Measurements from ENCODE around the gene FGGY.

Gene FGGY

GRCh38 chr1:59315529-59316463 is 18.9 kb downstream of the FGGY start:
- in situ Hi-C loops (cut with HindIII; ENCODE audit: low sequenced_read_pairs): no loop called here

- in situ Hi-C loops (cut with HindIII; ENCODE audit: low sequenced_read_pairs): no loop called here
These were observed 19.7 kb downstream of the FGGY start for GRCh38 chr1:59316497-59317128.

GRCh38 chr1:59317343-59317742 is 20.4 kb downstream of the FGGY start:
- in situ Hi-C loops (cut with HindIII; ENCODE audit: low sequenced_read_pairs): no loop called here

GRCh38 chr1:59317780-59318179 is 20.9 kb downstream of the FGGY start:
- in situ Hi-C loops (cut with HindIII; ENCODE audit: low sequenced_read_pairs): no loop called here

- in situ Hi-C loops (cut with HindIII; ENCODE audit: low sequenced_read_pairs): no loop called here
These were observed 21.5 kb downstream of the FGGY start for GRCh38 chr1:59318271-59318860.

GRCh38 chr1:59322394-59322793 is 25.5 kb downstream of the FGGY start:
- in situ Hi-C loops (cut with HindIII; ENCODE audit: low sequenced_read_pairs): no loop called here

GRCh38 chr1:59322814-59323213 is 25.9 kb downstream of the FGGY start:
- in situ Hi-C loops (cut with HindIII; ENCODE audit: low sequenced_read_pairs): no loop called here

- in situ Hi-C loops (cut with HindIII; ENCODE audit: low sequenced_read_pairs): no loop called here
These were observed 27.0 kb downstream of the FGGY start for GRCh38 chr1:59323879-59324278.

- in situ Hi-C loops (cut with HindIII; ENCODE audit: low sequenced_read_pairs): loop anchor here (5.0 kb wide), 1 partner anchor 74 kb away; no protein-coding TSS in a partner anchor
These were observed 31.5 kb downstream of the FGGY start for GRCh38 chr1:59328353-59328752.

GRCh38 chr1:59329412-59330053 is 32.6 kb downstream of the FGGY start:
- in situ Hi-C loops (cut with HindIII; ENCODE audit: low sequenced_read_pairs): loop anchor here (5.0 kb wide), 1 partner anchor 73 kb away; no protein-coding TSS in a partner anchor

- in situ Hi-C loops (cut with HindIII; ENCODE audit: low sequenced_read_pairs): no loop called here
These were observed 35.1 kb downstream of the FGGY start for GRCh38 chr1:59331686-59332620.

GRCh38 chr1:59332983-59333382 is 36.1 kb downstream of the FGGY start:
- in situ Hi-C loops (cut with HindIII; ENCODE audit: low sequenced_read_pairs): no loop called here

- in situ Hi-C loops (cut with HindIII; ENCODE audit: low sequenced_read_pairs): no loop called here
These were observed 36.9 kb downstream of the FGGY start for GRCh38 chr1:59333626-59334277.

GRCh38 chr1:59340411-59341307 is 43.8 kb downstream of the FGGY start:
- in situ Hi-C loops (cut with HindIII; ENCODE audit: low sequenced_read_pairs): no loop called here

GRCh38 chr1:59342801-59343575 is 46.1 kb downstream of the FGGY start:
- in situ Hi-C loops (cut with HindIII; ENCODE audit: low sequenced_read_pairs): no loop called here

- in situ Hi-C loops (cut with HindIII; ENCODE audit: low sequenced_read_pairs): no loop called here
These were observed 46.6 kb downstream of the FGGY start for GRCh38 chr1:59343576-59343840.

GRCh38 chr1:59345221-59345620 is 48.3 kb downstream of the FGGY start:
- in situ Hi-C loops (cut with HindIII; ENCODE audit: low sequenced_read_pairs): no loop called here

- in situ Hi-C loops (cut with HindIII; ENCODE audit: low sequenced_read_pairs): no loop called here
These were observed 49.5 kb downstream of the FGGY start for GRCh38 chr1:59346429-59346828.

Measured in endothelial cell of hepatic sinusoid (primary cell).